GM23338 (cell line): ENCODE measurements around the gene CLNK. TPM values are rescaled to one million over a fixed set of nuclear protein-coding genes. Genes with fewer than 3 reads are reported as not detected.

Source experiments
- ATAC-seq: fragments of 200-7000 bp; cut with Tn5 transposase; 3 replicates; pipeline ENCODE4 v1.9.1; 2020
- DNase-seq: peaks from one replicate; pipeline ENCODE4 v3.0.0-alpha.2; 2015; ENCODE audit warnings: low spot score
- H2AFZ ChIP-seq: fragments of 200-600 bp; sonication (generic); 2 replicates; pipeline ENCODE4 v1.8.0; 2016; ENCODE audit warnings: antibody characterized with exemption, mild to moderate bottlenecking, moderate library complexity
- H3F3A ChIP-seq: fragments of 200-600 bp; sonication (generic); replicated peaks from 2 replicates; pipeline ENCODE4 v1.8.0; 2017; ENCODE audit warnings: antibody characterized with exemption, mixed run types, low read depth
- H3K27ac ChIP-seq: fragments of 200-600 bp; sonication (generic); 2 replicates; pipeline ENCODE4 v1.6.1; 2016; ENCODE audit warnings: low read depth
- H3K27me3 ChIP-seq: fragments of 200-600 bp; sonication (generic); 2 replicates; pipeline ENCODE4 v1.8.0; 2016; ENCODE audit warnings: mild to moderate bottlenecking, mixed run types, moderate library complexity; ENCODE audit not compliant: insufficient read depth
- H3K36me3 ChIP-seq: fragments of 200-600 bp; sonication (generic); 2 replicates; pipeline ENCODE4 v1.8.0; 2016; ENCODE audit warnings: mild to moderate bottlenecking; ENCODE audit not compliant: insufficient read depth
- H3K4me1 ChIP-seq: fragments of 200-600 bp; sonication (generic); 2 replicates; pipeline ENCODE4 v1.8.0; 2016; ENCODE audit warnings: mild to moderate bottlenecking, moderate library complexity; ENCODE audit not compliant: insufficient read depth
- H3K4me2 ChIP-seq: fragments of 200-600 bp; sonication (generic); 2 replicates; pipeline ENCODE4 v1.7.1; 2017; ENCODE audit warnings: mixed run types
- H3K4me3 ChIP-seq: fragments of 200-600 bp; sonication (generic); 2 replicates; pipeline ENCODE4 v1.6.1; 2016; ENCODE audit warnings: mixed run types
- H3K79me2 ChIP-seq: fragments of 200-600 bp; sonication (generic); replicated peaks from 2 replicates; pipeline ENCODE4 v1.8.0; 2017; ENCODE audit warnings: mild to moderate bottlenecking; ENCODE audit not compliant: insufficient read depth
- H3K9me2 ChIP-seq: fragments of 200-600 bp; sonication (generic); 2 replicates; pipeline ENCODE4 v1.8.0; 2017; ENCODE audit not compliant: insufficient read depth
- H4K20me1 ChIP-seq: fragments of 200-600 bp; sonication (generic); replicated peaks from 2 replicates; pipeline ENCODE4 v1.8.0; 2017; ENCODE audit warnings: mild to moderate bottlenecking; ENCODE audit not compliant: insufficient read depth
- H3K27ac Mint-ChIP-seq: 2 replicates; pipeline ENCODE4 v1.8.0; 2020; ENCODE audit warnings: inconsistent platforms, mild to moderate bottlenecking, moderate library complexity, mixed read lengths
- H3K27me3 Mint-ChIP-seq: 3 replicates; pipeline ENCODE4 v1.8.0; 2022; ENCODE audit warnings: low read depth, mild to moderate bottlenecking, moderate library complexity, mixed read lengths, inconsistent platforms; ENCODE audit not compliant: insufficient read depth, poor library complexity
- H3K36me3 Mint-ChIP-seq: 3 replicates; pipeline ENCODE4 v1.8.0; 2021; ENCODE audit warnings: low read depth, mild to moderate bottlenecking, inconsistent platforms, moderate library complexity, mixed read lengths
- H3K4me1 Mint-ChIP-seq: 3 replicates; pipeline ENCODE4 v1.8.0; 2020; ENCODE audit warnings: mild to moderate bottlenecking, inconsistent platforms, mixed read lengths
- H3K4me3 Mint-ChIP-seq: 3 replicates; pipeline ENCODE4 v1.8.0; 2021; ENCODE audit warnings: moderate library complexity, mild to moderate bottlenecking, inconsistent platforms, mixed read lengths
- H3K9me3 Mint-ChIP-seq: 3 replicates; pipeline ENCODE4 v1.8.0; 2020; ENCODE audit warnings: moderate library complexity, mild to moderate bottlenecking, inconsistent platforms, mixed read lengths
- CREB1 ChIP-seq: fragments of 250-450 bp; sonication (Bioruptor Pico); IDR thresholded peaks from 2 replicates; pipeline ENCODE4 v1.5.0; 2020; ENCODE audit warnings: low read depth, mild to moderate bottlenecking, moderate library complexity
- ETS1 ChIP-seq: IDR thresholded peaks from 2 replicates; pipeline ENCODE4 v1.6.1; 2016; ENCODE audit warnings: antibody characterized with exemption
- EZH2 ChIP-seq: fragments of 200-600 bp; sonication (generic); IDR thresholded peaks from one replicate; pipeline ENCODE4 v1.8.0; 2017; ENCODE audit warnings: antibody characterized with exemption, mild to moderate bottlenecking, low read depth; ENCODE audit not compliant: unreplicated experiment
- EZH2phosphoT487 ChIP-seq: fragments of 200-600 bp; sonication (generic); IDR thresholded peaks from one replicate; pipeline ENCODE4 v1.8.1; 2018; ENCODE audit warnings: antibody characterized with exemption; ENCODE audit not compliant: unreplicated experiment
- NANOG ChIP-seq: IDR thresholded peaks from 2 replicates; pipeline ENCODE4 v1.6.1; 2016; ENCODE audit warnings: antibody characterized with exemption, borderline replicate concordance
- POLR2AphosphoS5 ChIP-seq: IDR thresholded peaks from 2 replicates; pipeline ENCODE4 v1.6.1; 2016; ENCODE audit warnings: antibody characterized with exemption, low read depth
- REST ChIP-seq: IDR thresholded peaks from one replicate; pipeline ENCODE4 v1.6.1; 2018; ENCODE audit warnings: antibody characterized with exemption; ENCODE audit not compliant: unreplicated experiment
- ZNF114 ChIP-seq: fragments of 250-450 bp; sonication (Bioruptor Pico); IDR thresholded peaks from 2 replicates; pipeline ENCODE4 v1.5.0; 2020; ENCODE audit warnings: mild to moderate bottlenecking, moderate library complexity
- ZNF331 ChIP-seq: fragments of 250-450 bp; sonication (Bioruptor Pico); IDR thresholded peaks from 2 replicates; pipeline ENCODE4 v1.5.0; 2020; ENCODE audit warnings: low read depth, mild to moderate bottlenecking, moderate library complexity
- ZNF462 ChIP-seq: fragments of 250-450 bp; sonication (Bioruptor Pico); IDR thresholded peaks from 2 replicates; pipeline ENCODE4 v1.5.0; 2020; ENCODE audit warnings: mild to moderate bottlenecking, moderate library complexity
- polyA plus RNA-seq: library from polyadenylated mRNA; unstranded; fragments of >200 nt; fragmentation: Nextera tagmentation; extraction: Ambion mirVana; gene quantifications from 2 replicates; pipeline ENCODE4 v1.2.1, GENCODE V29; 2016
- total RNA-seq: library from RNA; depleted of rRNA; stranded (reverse); fragments of >200 nt; shearing (Covaris generic); gene quantifications from 2 replicates; pipeline ENCODE4 v1.2.3, GENCODE V29; 2014

CLNK gene
- total and polyA plus RNA-seq, 2 experiments from 2014 or later, result not detected

DNA sequence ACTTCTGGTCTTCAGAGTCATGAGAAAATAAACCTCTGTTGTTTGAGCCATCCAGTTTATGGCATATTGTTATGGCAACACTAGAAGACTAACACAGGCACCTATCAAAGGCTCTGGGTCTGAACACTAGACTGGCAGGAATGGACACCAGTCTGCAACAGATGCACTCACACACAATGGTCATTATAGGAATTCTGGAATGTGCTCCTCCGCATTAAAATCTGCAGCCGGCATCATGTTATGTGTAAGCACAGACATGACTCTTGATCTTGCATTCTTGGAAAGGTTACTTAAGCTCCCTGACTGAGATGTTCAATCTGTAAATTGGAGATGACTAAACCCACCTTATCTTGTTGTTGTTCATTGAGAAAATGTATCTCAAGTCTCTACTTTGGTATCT is 115.1 kb downstream of the CLNK start:
- ATAC-seq (no peak), DNase-seq (no peak)
- H3K79me2 ChIP-seq, result no peaks in the 10 kb centered on the region
- TF ChIP-seq ZNF114 (CRISPR knock-in tag), result no peak
- TF ChIP-seq EZH2, result no peak
- TF ChIP-seq ETS1, result no peak
- no peak for TF ChIP-seq CREB1 (CRISPR knock-in tag)
- TF ChIP-seq ZNF462 (CRISPR knock-in tag), result no peak
- no peak for TF ChIP-seq EZH2phosphoT487
- no peak for TF ChIP-seq REST
- no peak for TF ChIP-seq NANOG
- TF ChIP-seq POLR2AphosphoS5, result no peak
- TF ChIP-seq ZNF331, result no peak
- Mint-ChIP-seq H3K36me3 (no peaks in the 10 kb centered on the region), H3K9me3 (no peaks in the 10 kb centered on the region), H3K4me1 (peaks cover 15% of the 10 kb centered on the region), H3K27me3 (peaks cover 4% of the 10 kb centered on the region), H3K27ac (no peak overlapping the region), H3K4me3 (no peak overlapping the region)
- H3K9me2 ChIP-seq, result peaks cover 11% of the 10 kb centered on the region; the same call in 1 of the 2 replicates
- H3K4me2 ChIP-seq, result no peak overlapping the region
- H2AFZ ChIP-seq, result no peak overlapping the region
- no peak overlapping the region for H3K4me3 ChIP-seq
- H3K4me1 ChIP-seq, result peaks cover 18% of the 10 kb centered on the region; the same call in 1 of the 2 replicates
- H3F3A ChIP-seq, result no peaks in the 10 kb centered on the region
- no peaks in the 10 kb centered on the region for H4K20me1 ChIP-seq
- no peaks in the 10 kb centered on the region for H3K27me3 ChIP-seq
- H3K27ac ChIP-seq, result no peak overlapping the region
- no peaks in the 10 kb centered on the region for H3K36me3 ChIP-seq
